HS-27A (cell line): Measurements from ENCODE around the gene BDH1.

Experiments used
- DNase-seq: peaks from one replicate; pipeline ENCODE4 v3.0.0-alpha.2; 2012; ENCODE audit warnings: low read depth, missing footprints

BDH1 gene

DNA sequence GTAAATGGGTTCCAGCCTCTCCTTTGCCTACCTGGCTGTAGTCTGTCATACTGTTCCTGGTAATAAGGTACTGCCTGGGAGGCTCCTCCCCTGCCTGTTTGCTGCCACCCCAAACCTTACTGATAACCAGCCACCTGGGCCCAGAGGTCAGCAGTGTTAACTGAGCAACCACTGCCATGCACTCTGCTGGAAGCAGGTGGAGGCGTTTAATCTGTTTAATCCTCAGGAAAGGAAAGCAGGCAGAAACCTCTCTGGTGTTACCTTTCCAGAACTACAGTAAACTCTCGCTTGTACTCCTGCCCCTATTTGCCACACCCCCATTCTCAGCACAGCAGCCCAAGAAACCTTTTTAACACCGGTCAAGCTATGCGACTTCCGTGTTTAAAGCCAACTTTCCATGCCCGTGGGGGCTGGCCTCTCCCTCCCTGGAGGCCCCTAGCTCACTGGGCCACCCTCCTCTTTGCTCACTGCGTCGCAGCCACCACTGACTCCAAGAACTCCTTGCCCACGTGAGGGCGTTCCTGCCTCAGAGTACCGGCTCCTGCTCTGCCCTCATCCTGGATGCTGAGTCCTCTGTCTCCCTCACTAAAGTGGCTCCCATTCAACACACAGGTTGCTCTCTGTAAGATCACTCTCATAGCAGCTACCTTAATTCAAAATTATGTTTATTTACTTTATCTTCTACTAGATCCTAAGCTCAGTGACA, 8.3 kb downstream of the BDH1 start:
- no peak for DNase-seq

GRCh38 chr3:197546307-197547085, 9.3 kb downstream of the BDH1 start:
- no peak for DNase-seq

DNA sequence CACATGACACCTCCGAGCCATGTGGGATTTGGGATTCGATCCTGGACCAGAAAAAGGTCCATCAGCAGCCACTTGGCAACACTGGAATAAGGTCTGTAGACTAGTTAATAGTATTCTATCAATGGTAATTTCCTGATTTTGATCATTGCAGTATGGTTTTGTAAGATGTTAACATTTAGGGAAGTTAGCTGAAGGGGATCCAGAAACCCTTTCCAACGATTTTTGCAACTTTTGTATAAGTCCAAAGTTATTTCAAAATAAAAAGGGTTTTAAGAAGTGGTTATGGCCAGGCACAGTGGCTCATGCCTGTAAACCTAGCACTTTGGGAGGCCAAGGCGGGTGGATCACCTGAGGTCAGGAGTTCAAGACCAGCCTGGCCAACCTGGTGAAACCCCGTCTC, 10.2 kb downstream of the BDH1 start:
- no peak for DNase-seq

DNA sequence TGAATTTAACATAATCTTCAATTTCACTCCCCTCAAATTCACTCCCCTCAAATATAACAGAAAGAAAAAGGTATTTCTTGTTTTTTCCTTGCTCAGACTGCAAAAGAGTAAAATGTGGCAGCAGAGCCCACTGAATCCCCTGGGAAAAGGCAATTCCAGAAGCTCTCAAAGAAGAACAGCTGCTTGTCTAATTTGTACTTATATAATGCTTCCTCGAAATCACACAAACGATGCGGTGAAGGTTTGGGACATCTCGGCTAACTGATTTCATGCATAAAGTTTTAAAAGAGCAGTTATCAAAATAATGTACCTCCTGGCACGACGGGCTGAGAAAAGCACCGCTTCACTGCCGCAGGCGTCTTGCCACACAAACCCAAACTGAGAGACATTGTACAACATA, 10.7 kb downstream of the BDH1 start:
- DNase-seq: no peak

DNA sequence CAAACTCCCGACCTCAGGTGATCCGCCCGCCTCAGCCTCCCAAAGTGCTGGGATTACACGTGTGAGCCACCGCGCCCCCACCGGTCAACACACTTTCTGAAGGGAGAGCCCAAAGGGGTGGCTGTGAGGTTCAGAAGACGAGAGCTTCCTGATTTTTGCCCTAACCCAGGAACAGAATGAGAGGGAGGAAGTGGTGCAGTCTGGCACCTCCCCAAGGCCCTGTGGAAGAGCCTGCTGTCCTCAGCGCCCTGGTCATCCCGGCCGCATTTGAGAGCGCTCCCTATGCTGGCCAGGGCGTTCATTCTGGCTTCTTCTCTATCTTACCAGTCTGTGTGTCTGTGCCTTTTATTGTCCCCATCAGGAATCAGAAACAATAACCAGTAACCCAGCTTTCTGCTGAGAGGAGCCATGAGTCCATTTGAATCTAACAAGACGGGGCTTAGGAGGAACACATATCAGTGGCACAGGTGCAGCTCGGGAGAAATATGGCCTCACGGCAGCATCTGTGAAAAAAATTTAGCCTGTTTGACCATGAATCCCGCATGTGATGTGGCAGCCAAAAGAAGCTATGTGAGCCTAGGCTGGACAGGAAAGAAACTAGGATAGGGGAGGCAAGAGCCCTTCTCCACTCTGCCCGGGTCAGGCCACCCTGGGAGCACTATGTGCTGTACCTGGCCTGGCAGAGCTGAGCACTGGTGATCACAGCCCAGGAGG, 12.9 kb downstream of the BDH1 start:
- DNase-seq: no peak

DNA sequence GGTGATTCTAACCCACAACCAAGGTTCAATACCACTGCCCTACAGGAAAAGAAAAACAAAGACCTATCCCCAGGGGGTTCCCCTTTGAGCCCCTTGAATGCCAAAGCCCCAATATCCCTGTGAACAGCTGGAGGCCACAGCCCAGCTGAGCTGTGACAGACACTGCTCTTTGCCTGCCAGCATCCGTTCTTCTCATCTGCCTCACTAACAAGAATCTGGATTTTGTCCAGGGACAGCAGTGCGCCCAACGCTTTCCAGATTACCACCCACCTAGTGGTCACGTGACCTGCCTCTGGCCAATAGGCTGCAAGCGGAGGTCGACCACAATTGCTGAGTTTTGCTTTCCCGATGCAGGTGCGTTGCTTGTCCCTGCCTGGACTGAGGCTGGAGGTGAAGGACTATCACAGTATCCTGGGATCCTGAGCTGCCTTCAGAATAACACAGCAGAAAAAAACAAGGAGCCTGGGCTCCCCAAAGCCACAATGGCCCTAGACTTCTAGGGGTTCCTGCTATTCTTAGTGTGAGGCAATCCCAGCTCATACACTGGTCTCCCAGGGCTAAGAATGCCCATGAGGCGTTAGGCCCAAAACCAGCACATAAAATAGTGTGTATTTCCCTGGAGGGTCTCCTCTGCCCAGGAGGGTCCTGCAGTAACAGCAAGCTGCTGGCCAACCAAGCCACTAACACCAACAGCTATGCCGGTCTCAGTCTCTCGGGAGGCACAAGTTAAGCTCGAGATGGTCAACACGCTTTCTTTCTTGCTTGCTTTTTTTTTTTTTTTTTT, 13.8 kb downstream of the BDH1 start:
- no peak for DNase-seq

- DNase-seq: no peak
Measured at GRCh38 chr3:197540961-197541377, 14.8 kb downstream of the BDH1 start.

DNA sequence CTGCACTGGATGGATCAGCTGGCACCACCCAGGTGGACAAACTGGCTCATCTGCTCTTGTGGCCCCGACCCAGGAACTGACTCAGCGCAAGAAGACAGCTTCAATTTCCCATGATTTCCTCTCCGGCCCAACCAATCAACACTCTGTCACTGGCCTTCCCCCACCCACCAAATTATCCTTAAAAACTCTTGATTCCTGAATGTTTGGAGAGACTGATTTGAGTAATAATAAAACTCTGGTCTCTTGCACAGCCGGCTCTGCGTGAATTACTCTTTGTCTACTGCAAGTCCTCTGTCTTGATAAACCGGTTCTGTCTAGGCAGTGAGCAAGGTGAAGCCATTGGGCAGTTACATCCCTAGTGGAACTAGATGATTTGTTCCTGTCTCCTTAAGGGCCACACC, 16.1 kb downstream of the BDH1 start:
- DNase-seq: no peak

DNA sequence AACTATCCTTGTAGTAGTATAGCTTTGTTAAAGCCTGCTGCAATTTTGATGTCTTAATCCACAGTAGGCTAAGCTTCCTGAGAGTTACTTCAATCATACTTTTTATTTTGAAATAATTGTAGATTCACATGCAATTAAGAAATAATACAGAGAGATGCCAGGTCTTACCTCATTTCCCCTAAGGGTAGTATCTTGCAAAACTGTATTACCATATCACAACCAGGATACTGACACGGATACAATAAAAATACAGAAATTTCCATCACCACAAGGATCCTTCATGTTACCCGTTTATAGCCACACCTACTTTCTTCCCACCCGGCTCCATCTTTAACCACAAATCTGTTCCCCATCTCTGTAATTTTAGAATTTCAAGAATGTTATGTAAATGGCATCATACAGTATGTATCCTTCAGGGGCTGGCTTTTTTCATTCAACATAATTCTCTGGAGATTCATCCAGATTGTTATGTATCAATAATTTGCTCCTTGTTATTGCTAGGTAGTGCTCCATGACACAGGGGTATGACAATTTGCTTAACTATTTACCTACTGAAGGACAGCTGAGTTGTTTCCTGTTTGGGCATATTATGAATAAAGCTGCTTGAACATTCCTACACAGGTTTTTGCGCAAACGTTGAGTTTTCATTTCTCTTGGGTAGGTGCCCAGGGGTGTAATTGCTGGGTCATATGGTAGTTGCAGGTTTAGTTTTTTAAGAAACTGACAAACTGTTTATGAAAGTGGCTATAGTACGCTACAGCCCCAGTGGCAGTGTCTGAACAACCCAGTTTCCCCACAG, 21.6 kb downstream of the BDH1 start:
- no peak for DNase-seq

DNA sequence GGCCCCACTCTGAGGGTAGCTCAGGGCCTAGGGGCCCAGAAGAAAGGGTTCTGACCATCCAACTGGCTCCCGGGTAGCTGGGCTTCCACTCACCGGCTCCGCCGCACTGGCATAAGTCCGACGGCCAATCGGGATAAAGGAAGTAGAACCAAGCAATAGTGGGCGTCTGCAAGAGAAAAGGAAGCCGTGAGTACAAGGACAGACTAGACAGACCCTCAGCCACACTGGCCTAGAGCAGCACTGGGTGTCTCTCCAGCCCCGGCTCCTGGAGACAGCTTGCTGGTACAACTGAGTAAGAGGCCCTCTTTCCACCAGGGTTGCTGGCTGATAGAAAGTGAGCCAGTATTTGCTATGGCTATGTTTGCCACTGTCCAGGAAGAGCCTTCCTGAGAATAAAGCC, 22.4 kb downstream of the BDH1 start:
- DNase-seq: no peak

GRCh38 chr3:197532388-197532787, 23.4 kb downstream of the BDH1 start:
- no peak for DNase-seq

DNA sequence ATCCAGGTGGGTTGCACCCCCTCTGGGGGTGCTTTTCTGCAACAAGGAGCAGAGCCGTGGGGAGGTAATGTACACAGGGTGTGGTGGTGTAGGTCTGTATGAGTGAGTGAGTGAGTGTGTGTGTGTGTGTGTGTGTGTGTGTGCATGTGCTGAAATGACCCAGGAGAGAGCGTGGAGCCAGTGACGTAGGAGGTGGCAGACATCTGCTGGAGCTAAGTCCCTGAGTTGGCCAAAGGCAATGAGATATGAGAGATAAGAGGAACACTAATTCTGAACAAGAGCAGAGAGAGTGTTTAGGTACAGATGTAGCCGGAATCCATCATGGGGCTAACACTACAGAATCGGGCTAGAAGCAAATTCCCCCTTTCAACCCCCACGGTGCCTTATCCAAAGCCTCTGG, 27.6 kb downstream of the BDH1 start:
- DNase-seq: no peak

DNA sequence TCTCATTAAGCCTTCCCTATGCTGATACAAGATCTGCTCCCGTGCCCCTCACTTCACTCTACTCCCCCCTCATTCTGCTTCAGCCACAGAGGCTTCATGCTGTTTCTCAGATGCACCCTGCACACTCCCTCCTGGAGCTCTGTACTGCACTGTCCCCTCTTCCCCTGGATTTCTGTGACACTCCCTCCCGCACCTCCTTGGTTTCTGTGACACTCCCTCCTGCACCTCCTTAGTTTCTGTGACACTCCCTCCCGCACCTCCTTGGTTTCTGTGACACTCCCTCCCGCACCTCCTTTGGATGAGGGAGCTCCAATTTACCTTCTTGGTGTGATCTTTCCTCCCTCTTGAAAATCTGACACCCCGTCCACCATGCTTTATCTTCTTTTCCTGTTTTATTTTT, 28.2 kb downstream of the BDH1 start:
- no peak for DNase-seq

DNA sequence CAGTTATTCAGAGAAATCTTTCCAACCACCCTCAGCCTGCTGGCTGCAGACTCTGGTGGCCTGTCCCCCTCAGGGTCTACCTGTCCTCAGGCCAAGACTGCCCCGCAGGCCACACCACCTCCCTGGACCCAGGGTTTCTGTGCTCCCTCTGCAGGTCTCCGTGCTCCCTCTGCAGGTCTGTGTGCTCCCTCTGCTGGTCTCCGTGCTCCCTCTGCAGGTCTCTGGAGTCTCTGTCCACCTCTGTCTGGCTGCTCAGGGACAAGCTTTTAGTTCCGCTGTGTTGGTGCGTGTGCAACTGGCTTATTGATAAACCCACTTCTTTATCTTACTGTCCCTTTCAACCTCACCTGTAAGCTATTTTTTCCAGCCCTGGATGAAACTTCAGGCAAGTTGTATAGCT, 30.1 kb downstream of the BDH1 start:
- DNase-seq: no peak

GRCh38 chr3:197524128-197524527, 31.6 kb downstream of the BDH1 start:
- no peak for DNase-seq

GRCh38 chr3:197523526-197523925, 32.2 kb downstream of the BDH1 start:
- no peak for DNase-seq

DNA sequence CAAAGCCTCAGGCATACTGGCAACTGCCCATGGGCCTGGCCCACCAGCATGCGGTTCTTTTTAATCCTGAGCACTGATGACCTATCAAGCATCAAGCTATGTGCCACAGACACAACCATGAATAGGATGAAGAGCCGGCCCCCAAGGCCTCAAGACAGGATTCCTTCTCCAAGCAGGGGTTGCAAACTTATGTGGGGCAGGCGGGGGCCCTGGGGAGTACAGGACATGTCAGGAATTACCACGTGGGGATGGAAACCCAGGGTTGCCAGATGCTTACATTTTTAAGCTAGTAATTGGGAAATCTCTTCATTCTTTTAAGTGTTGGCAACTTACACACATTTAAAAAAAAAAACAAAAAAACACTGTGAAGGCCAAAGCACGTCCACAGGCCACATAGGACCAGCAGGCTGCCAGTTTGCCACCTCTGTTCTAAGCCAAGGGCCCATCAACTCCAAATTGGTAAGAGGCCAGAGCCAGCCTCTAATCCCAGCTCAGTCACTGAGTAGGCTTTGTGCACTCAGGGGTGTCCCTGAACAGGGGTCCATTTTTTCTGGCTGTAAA, 32.8 kb downstream of the BDH1 start:
- DNase-seq: no peak

GRCh38 chr3:197522183-197522715, 33.5 kb downstream of the BDH1 start:
- no peak for DNase-seq

DNA sequence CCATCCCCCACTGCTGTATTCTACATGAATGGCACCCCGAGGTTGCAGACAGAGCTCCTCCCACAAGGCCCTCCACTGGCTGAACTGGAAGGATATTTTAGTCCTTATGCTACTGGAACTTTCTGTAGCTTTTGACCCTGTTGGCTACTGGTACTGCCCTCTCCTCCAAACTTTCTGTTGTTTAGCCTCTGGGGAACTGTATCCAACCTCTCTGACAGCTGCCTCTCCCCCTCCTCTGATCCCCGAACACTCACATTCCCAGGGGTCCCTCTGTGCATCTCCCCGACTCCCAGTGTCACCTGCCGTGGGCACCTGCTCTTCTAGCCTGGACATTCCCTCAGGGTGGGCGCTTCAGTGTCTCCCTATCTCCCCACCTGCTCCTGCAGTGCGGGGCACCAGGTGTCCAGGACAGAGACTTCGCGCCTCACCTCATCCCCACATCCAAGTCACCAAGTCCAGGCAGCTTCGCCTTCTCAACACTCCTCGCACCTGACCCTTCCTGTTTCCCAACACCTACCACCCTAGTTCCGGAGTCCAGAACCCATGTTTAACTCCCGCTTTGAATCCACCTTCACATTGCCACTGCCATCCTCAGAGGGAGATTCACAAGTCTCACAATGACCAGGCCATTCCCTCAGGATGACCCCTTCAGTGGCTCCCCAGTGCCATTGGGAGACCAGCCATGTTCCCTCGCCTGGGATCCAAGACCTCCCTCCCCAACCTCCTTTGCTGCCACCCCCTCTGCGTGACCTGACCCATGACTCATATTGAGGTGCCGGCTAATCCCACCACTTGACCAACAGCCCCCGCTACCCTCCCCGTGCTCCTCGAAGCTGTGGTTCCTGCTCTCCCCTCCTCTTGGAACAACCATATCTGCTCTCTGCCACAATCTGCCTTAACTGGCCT, 34.2 kb downstream of the BDH1 start:
- DNase-seq: no peak
